GM18907 (cell line): ENCODE measurements around the gene P2RX5.

Experiments used
- ATAC-seq: cut with Tn5 transposase; IDR thresholded peaks from one replicate; pipeline ENCODE4 v1.9.1; 2021; ENCODE audit warnings: mild to moderate bottlenecking, moderate library complexity; ENCODE audit not compliant: unreplicated experiment

Gene P2RX5

GRCh38 chr17:3657874-3658783 lies 37.8 kb downstream of the P2RX5 start:
- ATAC-seq, result no peak

- no peak for ATAC-seq
Measured at GRCh38 chr17:3657588-3657869, 38.4 kb downstream of the P2RX5 start.

DNA sequence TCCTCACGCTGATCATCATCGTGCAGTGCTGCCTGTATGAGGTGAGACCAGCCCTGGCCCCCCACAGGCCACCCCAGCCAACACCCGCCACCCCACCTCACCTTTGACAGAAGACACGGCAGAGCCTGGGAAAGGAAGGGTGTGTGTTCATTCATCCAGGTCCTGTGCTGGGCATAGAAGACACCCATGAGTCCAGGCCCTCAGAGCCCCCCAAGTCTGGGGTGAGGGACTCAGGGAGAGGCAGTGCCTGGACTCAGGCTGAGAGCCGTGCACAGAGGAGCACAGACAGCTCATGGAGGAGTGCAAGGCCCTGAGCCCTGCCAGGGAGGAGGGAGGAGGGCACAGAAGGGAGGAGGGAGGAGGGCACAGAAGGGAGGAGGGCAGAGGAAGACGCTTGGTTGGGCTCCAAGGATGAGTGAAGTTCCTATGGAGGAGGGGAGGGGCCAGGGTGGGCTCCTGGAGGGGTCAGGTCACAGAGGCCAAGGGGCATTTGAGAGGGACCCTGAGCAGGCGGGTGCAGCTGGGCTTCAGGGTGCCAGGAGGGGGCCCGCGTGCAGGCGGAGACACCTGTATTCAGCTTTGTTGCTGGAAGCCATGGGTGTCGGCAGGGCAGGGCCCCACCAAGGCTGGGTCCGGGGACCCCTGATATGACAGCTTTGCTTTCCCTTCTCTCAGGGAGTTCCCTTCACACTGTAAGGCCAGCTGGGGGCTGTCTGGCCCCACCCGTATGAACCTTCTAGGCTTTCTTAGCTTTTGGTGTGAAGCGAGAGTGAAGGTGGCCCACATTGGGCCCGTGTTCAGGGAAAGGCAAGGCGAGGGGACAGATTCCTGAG lies 39.0 kb downstream of the P2RX5 start:
- ATAC-seq, result no peak

DNA sequence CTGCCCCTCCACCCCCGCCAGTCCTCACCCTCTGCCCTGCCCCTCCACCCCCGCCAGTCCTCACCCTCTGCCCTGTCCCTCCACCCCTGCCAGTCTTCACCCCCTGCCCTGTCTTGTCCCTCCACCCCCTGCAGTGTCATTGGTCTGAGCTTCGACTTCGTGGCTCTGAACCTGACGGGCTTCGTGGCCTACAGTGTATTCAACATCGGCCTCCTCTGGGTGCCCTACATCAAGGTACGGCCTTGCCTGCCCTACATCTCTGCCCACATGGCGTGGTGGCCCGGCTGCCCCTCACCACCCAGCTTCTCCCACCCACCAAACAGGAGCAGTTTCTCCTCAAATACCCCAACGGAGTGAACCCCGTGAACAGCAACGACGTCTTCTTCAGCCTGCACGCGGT lies 39.6 kb downstream of the P2RX5 start:
- ATAC-seq, result no peak

- no peak for ATAC-seq
Measured at GRCh38 chr17:3655766-3656165, 40.2 kb downstream of the P2RX5 start.

- ATAC-seq, result no peak
Measured at GRCh38 chr17:3647769-3648555, 48.0 kb downstream of the P2RX5 start.

DNA sequence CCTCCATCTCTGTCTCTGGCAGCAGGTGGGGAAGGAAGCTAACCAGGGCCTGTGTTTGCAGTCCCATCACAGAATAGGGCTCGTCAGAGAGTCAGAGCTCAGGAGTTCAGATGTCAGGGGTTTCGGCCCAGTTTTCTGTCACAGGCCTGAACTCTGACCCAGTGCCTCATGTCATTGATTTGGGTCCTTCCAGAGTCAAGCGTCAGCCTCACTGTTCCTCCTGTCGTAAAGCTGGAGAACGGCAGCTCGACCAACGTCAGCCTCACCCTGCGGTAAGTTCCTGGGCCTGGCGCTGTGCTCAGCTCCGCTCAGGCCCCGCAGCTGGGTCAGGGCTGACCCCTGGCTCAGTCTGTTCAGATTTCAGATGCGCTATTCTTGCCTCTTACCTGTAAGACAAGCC lies 48.7 kb downstream of the P2RX5 start:
- ATAC-seq, result no peak

DNA sequence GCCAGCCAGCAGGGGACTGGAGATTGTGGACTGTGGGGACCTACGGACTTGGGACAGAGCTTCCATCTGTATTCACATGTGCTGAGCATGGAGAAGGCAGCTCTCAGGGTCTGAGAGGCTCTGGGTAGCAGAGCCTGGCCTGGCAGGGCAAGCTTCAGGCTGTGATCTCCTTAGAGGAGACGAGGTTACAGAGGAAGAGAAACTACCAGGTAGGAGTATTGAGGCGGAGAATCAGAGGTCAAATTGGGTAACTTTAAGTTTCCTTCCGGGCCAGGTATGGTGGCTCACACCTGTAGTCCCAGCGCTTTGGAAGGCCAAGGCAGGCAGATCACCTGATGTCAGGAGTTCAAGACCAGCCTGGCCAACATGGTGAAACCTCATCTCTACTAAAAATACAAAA lies 50.6 kb downstream of the P2RX5 start:
- ATAC-seq, result no peak

GRCh38 chr17:3643889-3644349 lies 52.0 kb downstream of the P2RX5 start:
- no peak for ATAC-seq

DNA sequence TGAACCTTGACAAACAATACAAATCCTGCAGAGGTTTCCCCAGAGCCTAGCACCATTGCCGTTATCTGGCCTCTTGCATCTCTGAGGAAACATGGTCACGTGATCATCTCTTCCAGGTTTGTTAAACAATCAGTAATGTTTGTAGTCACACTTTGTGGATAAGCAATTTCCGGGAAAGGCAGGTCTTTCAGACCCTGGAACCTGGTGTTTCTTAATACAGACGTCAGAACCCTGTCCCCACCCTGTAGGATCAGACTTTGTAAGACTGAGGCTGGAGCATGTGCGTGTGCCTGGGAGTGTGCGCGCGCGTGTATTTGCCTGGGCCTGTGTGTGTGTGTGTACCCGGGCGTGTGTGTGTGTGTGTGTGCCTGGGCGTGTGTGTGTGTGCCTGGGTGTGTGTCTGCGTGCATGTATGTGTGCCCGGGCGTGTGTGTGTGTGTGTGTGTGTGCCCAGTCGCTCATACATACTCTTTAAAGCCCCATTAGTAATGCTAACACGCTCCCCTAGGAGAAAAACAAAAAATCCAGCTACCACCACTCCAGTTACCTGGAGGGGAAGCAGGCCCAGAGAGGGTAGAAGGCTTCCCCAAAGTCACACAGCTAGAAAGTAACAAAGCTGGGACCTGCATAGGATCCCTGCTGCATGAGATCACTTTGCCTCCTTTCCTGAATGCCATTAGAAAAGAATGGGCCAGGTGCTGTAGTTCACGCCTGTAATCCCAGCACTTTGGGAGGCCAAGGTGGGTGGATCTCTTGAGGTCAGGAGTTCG lies 54.1 kb downstream of the P2RX5 start:
- no peak for ATAC-seq

GRCh38 chr17:3641014-3641413 lies 54.9 kb downstream of the P2RX5 start:
- no peak for ATAC-seq

DNA sequence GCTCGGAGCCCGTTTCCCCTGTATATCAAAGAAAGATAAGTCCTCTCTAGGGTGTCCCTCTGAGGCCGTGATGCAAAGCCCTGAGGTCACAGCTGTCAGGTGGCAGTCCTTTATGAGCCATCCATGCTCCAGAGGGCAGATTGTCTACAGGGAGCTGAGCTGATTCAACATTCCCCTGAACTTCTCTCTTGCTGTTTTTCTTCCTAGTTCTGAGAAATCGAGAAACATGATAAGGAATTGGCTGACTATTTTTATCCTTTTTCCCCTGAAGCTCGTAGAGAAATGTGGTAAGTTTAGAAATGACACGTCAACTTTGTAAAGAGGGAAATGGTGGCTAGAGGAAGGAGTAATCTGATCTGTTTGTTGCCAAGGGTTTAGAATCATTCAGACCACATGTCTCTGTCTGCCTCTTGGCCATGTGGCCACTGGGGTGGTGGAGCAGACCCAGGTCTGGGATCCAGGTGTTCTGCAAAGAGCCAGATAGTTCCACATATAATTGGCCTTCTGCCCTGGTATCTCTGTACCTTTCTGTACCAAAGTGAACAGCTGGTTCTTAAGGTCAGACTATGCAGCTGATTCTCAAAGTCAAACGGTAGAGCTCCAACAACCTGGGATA lies 55.9 kb downstream of the P2RX5 start:
- ATAC-seq, result no peak

DNA sequence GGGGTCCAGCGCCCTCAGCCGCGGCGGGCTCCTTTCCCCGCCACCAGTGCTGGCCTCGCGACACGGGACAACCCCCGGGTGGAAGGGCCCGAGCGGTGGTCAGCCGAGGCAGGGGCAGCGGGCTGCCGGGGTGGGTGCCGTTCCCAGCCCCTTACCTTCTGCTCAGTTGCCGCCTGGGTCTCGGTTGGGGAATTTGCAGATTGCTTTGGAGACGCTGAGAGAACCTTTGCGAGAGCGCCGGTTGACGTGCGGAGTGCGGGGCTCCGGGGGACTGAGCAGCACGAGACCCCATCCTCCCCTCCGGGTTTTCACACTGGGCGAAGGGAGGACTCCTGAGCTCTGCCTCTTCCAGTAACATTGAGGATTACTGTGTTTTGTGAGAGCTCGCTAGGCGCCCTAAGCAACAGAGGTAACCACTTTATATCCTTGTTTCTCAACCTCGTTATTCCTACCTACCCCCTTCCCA lies 59.0 kb downstream of the P2RX5 start:
- peak; percentile 17 for ATAC-seq

GRCh38 chr17:3636154-3636907 lies 59.6 kb downstream of the P2RX5 start, which contains the start of the genes CTNS and SHPK:
TSS of gene CTNS (plus strand) at chr17:3636760. CDS start at chr17:3640207, 3,447 bp downstream.
TSS of gene SHPK (minus strand) at chr17:3636250. CDS start at chr17:3636219, 31 bp downstream.
- peak; percentile 93 for ATAC-seq

DNA sequence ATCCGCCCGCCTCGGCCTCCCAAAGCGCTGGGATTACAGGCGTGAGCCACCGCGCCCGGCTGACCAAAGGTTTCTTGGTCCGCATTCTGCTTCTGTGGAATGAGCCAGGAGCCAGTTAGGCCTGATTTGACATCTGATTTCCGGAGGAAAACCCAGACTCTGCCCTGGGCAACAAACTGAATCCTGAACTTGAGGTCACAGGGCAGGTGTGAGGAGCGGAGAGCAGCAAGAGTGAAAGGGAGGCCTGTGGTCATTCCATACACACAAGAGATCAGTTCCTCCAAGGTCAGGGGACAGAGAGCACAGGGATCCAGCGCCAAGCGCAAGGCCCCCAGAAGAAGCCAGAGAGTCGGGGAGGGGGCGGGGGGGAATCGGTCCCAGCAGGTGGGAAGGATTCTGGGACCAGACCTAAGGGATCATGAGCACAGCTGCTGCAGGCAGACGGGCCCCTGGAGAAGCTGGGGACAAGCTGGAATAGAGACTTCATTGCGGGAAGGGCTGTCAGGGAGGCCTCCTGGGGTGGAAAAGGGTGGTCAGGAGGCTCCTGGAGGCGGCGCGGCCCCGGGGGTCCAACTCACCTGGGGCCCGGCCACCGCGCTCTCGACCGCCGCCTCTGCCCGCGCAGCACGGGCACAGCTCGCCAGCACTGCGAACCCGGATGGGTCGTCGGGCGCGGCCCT lies 60.3 kb downstream of the P2RX5 start:
- ATAC-seq, result no peak

GRCh38 chr17:3632287-3632686 lies 63.7 kb downstream of the P2RX5 start:
- no peak for ATAC-seq

GRCh38 chr17:3630781-3631180 lies 65.2 kb downstream of the P2RX5 start:
- ATAC-seq, result no peak

GRCh38 chr17:3627769-3628167 lies 68.2 kb downstream of the P2RX5 start:
- ATAC-seq, result no peak
